SH-SY5Y (cell line): Measurements from ENCODE around the gene MBNL1.

ENCODE experiments used
- GATA2 ChIP-seq: IDR thresholded peaks from 2 replicates; pipeline ENCODE4 v1.6.1; 2011; ENCODE audit warnings: mild to moderate bottlenecking, low read depth, low read length
- GATA3 ChIP-seq: IDR thresholded peaks from 2 replicates; pipeline ENCODE4 v1.6.1; 2011; ENCODE audit warnings: low read depth, mild to moderate bottlenecking, low read length, moderate library complexity

Gene MBNL1

DNA sequence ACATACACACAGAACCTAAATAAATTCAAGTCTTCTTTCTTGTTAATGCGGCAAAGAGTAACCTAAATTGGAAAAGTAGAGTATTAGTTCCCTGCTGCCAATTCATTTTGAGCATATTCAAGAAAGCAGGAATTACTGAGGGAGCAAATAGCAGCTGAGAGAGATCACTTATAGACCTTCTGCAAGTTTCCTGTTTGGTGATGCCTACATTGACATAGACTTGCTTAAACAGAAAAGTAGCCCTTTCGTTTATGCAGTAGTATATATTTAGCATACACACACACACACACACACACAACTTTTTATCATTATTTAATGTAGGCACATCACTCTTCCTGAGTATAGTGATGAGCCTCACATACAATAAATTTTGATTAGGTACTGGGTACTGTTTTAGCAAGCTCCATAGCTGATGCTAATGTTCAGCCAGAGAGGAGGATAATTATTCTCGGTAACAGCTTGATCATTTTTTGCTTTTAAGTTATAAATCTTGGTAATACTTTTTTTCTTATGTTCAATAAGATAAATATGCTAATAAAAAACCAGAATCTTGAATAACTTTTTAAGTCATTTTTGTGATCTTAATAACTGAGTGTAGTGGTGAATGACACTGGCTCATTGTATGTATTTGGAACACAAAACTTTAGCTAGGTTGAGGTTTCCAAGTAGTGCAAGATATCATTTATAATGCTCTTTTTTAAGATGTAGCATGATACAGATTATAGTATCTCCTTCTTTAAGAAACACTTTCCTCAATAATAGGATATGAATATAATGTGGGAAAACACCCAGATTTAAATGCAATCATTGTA is 174.7 kb downstream of the MBNL1 start:
- TF ChIP-seq GATA3 (no peak), GATA2 (no peak)

DNA sequence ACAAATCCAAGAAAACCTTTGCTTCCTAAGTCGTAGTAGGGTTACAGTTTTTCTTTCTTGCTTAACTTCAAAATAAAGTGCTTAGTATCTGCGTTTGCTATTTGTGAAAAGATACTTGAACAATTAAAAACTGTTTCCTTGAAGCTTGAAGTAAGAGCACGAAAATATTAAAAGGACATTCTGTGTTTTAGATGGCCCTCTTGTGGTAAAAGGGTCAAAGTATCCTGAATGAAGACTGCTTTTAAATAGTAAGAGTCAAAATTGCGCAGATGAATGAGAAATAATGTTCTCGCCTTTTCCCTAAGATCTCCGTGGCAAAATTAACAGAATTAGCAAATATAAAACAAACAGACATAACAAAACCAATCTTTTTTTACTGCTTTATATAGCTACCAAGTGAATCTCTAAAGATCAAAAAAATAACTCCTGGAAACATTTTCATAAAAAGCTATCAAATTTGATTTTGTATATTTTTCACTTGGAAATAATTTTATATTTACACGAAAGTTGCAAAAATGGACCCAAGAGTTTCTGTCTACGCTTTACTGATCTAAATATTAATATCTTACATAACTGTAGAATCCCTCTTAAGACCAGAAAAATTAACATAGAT is 175.4 kb downstream of the MBNL1 start:
- TF ChIP-seq GATA3 (no peak), GATA2 (no peak)

DNA sequence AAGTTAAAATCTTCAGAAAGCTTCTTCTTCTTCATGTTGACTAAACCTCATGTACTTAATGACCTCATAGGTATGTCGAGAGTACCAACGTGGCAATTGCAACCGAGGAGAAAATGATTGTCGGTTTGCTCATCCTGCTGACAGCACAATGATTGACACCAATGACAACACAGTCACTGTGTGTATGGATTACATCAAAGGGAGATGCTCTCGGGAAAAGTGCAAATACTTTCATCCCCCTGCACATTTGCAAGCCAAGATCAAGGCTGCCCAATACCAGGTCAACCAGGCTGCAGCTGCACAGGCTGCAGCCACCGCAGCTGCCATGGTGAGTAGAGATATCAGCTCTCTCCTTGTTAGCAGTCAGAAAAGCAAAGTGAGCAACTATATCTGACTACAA is 176.5 kb downstream of the MBNL1 start:
- TF ChIP-seq GATA3 (no peak), GATA2 (no peak)

DNA sequence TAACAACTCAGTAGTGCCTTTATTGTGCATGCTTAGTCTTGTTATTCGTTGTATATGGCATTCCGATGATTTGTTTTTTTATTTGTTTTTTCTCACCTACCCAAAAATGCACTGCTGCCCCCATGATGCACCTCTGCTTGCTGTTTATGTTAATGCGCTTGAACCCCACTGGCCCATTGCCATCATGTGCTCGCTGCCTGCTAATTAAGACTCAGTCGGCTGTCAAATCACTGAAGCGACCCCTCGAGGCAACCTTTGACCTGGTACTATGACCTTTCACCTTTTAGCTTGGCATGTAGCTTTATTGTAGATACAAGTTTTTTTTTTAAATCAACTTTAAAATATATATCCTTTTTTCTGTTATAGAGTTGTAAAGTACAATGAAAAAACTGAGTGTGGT is 177.8 kb downstream of the MBNL1 start:
- TF ChIP-seq GATA3 (no peak), GATA2 (no peak)

DNA sequence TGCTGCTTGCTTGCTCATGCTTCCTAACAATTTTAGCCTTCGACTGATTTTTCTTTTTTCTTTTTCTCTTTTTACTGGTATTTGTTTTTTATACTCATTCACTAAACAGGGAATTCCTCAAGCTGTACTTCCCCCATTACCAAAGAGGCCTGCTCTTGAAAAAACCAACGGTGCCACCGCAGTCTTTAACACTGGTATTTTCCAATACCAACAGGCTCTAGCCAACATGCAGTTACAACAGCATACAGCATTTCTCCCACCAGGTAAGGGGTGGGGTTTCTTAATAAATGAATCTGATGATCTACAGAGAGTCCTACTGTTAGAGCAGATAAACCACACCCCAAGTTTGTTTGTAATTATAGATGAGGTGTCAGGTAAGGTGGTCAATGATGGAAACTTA is 178.8 kb downstream of the MBNL1 start:
- no peak for TF ChIP-seq GATA3

DNA sequence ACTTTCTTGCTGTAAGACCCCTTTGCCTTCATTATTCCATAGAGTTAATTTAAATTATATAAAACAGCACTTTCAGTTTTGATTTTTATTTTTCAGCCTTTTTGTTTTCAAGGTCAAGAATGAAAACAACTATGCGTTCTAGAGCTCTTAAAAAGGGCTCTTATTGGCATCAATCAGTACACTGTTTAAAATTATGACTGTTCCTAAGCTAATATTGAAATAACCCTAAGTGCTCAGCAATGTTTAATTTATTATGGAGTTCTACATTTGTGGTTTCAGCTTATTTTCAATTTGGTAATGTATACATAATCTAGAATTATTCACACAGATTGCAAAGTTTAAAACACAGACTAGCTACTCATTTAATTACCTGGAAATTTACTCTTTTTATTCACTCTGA is 179.4 kb downstream of the MBNL1 start:
- TF ChIP-seq GATA2: no peak
- TF ChIP-seq GATA3: no peak

DNA sequence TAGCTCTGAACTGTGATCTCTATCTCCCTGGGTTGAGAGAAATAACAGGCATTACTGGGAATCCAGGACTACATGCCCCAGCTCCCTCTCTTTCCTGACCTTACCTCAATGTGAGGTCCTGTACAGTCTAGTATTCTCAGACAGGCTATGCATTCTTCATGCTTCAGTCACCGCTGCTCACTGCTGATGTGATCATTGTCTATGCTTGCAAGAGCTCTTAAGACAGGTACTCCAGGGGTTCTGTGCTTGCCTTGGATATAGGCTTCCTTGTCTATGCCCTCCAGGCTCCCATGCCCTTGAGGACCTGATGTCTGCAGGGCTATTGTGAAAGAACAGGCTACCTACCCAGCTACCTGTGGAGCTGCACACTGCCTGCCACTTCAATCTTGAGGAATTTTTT is 183.6 kb downstream of the MBNL1 start:
- TF ChIP-seq GATA3 (no peak), GATA2 (no peak)

DNA sequence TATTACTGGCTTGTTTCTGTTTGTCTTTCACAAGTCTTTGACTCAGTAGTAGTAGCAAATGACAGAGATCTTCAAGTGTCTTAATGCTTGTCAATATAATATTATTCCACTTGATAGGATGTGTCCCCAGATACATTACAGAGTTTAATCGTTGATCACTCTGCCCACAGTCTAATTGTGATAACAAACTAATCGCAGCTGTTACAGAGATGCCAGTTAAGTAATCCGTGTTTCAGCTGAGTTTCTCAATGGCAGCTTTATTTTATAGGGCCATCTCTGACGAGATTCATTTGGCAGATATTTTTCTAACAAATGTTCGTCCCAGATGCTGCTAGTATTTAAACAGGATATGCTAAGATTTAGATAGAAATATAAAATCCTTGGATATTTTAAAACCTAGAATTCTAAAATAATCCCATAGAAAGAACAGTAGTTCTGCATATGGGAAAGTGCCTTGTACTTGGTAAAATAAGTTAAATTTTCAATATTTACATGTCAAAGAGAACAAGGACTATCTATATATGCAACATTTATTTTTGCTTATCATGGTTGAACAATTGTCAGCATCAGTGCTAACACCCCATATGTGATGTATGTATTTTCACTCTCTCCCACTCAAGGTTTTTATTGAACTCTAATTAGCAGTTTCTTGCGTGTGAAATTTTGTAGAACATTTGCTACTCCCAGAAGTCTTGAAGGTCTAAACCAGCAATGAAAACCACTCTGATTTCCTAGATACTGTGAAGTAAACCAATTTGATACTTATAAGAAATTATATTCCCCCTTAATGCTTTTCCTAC is 185.5 kb downstream of the MBNL1 start:
- no peak for TF ChIP-seq GATA3
- TF ChIP-seq GATA2: no peak

DNA sequence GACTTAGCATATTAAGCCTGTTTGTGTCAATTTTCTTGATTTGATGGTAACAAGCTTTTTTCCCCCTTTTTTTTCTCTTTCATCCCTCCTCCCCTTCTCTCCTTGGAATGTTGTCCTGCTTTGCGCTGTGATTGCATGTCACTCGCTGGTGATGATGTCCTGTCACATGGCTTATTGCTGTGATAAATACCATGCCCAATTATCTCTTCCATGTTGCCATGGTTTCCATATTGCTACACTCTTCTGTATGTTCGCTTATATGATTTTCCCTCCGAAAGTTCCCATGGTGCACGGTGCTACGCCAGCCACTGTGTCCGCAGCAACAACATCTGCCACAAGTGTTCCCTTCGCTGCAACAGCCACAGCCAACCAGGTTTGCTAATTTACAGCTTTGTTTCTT is 187.3 kb downstream of the MBNL1 start:
- TF ChIP-seq GATA2 (no peak), GATA3 (no peak)

DNA sequence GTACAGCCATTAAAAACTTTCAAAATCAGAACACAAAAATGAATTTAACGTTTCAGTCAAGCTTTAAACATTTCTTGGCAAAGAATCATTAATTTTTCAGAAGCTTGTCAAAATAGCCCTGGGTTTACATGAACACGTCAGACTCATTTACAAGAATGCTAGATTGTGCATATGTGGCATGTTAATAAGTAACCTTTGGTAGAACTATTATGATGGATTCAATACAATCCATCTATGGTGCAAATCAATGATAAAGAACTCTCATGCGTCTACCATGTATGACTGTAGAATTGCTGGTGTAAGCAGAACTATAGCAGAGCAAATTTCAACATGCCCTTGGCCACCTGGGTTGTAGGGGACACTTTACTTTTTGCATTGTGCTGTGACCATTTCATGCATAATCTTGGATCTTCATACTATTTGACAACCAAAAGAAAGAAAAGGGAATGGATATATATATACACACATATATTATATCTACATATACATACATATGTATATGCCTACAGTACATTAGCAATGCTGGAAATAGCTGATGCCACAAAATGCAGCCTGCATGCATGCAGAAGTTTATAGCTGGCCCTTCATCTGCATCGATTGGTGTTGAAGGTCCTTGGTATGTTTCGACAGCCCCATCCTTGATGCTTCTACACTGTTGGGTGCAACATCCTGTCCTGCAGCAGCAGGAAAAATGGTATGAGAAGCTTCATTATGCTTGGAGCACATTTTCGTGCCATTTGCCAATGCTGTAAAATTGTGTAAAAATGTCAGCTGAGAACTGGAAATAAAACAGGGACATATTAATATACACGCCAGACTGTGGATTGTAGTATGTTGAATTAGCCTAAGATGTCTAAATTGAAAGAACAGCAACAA is 189.0 kb downstream of the MBNL1 start:
- no peak for TF ChIP-seq GATA2
- TF ChIP-seq GATA3: no peak

DNA sequence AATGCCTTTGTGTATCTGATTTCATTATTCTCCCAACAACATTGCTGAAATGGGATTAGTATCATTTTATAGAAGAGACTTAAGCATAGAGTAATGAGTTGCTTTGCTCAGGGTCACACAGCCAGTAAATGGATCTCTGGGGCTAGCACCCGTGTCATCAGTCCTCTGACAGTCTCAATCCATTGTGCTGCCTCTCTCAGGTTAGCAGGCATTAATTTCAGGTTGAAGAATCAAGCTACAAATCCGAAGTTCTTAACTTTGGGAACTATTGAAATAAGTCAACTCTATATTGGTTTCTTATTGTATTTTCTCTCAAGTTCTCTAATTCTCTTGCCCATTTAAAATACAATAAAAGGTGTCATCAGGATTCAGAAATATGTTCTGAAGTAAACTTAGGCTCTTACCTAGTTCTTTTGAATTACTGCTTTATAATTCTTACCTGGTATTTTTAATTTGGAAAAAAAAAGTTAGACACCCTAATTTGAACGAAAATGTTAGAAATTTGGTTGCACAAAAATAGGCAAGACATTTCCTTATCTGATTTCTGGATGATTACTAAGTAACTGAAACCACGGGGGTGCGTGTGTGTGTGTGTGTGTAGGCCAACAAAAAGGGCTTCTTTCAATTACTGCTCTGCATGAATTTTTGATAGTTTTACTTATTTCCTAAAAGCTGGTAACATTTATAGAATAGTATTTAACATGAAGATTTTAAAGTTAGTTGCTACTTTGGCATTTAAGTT is 189.8 kb downstream of the MBNL1 start:
- TF ChIP-seq GATA2 (no peak), GATA3 (no peak)

DNA sequence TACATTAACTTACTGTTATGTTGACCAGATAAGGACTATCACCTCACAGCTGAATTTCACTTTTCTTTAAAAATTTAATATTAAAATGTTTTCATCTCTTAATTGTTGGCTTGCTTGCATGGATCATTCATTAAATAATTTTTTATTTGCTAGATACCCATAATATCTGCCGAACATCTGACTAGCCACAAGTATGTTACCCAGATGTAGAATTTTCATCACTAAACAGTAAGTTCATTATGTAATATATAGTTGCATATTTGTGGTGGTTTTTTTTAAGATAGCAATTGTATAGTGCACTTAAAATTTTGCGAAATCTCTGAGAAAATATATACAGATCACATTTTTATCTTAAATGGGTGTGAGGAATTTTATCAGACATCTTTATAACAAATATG is 190.4 kb downstream of the MBNL1 start:
- no peak for TF ChIP-seq GATA3
- no peak for TF ChIP-seq GATA2

DNA sequence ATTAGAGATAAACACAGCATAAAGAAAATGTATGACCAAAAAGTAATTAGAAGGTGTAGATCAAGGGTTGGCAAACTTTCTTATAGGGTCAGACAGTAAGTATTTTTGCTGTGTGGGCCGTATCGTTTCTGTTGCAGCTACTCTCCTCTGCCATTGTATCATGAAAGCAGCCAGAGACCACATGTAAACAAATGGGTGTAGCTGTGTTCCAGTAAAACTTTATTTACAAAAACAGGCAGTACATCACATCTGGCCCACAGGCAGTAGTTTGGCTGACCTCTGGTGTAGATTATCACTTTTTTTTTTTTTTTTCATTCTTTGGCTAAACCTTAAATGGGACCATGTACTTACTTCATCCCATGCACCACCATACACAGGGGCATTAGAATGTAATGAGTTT is 190.8 kb downstream of the MBNL1 start:
- TF ChIP-seq GATA3 (no peak), GATA2 (no peak)
